Activated CD8-positive, alpha-beta T cell treated with anti-CD3 and anti-CD28 coated beads, Interleukin-2, amount 10 ng/mL, durations not matched to agents 7 days and 5 days (primary cell): ENCODE results near the gene PIGW. TPM values are rescaled to one million over a fixed set of nuclear protein-coding genes. Genes with fewer than 3 reads are reported as not detected.

ENCODE experiments used
- ATAC-seq: fragments of 150-1000 bp; cut with Tn5 transposase; one replicate; pipeline ENCODE4 v1.10.0; 2021; ENCODE audit warnings: moderate library complexity
- CTCF ChIA-PET: fragments of 350-600 bp; sonication (Branson Sonifier 250); formaldehyde crosslinking; loops from one replicate; lab custom pipeline; 2021; ENCODE audit warnings: antibody characterized with exemption; lab: Charles Lee
- POLR2A ChIA-PET: fragments of 350-600 bp; sonication (Branson Sonifier 250); formaldehyde crosslinking; loops from one replicate; lab custom pipeline; 2021; ENCODE audit warnings: antibody characterized with exemption; lab: Charles Lee
- DNase-seq: peaks from one replicate; pipeline ENCODE4 v3.0.0-alpha.2; 2020
- H3K27ac Mint-ChIP-seq: one replicate; pipeline ENCODE4 v1.8.0; 2021; ENCODE audit warnings: mild to moderate bottlenecking, mixed read lengths
- H3K27me3 Mint-ChIP-seq: one replicate; pipeline ENCODE4 v1.8.0; 2021; ENCODE audit warnings: low read depth, mixed read lengths
- H3K36me3 Mint-ChIP-seq: one replicate; pipeline ENCODE4 v1.8.0; 2021; ENCODE audit warnings: low read depth, mixed read lengths
- H3K4me1 Mint-ChIP-seq: one replicate; pipeline ENCODE4 v1.8.0; 2021; ENCODE audit warnings: low read depth, mixed read lengths
- H3K4me3 Mint-ChIP-seq: one replicate; pipeline ENCODE4 v1.8.0; 2021; ENCODE audit warnings: mild to moderate bottlenecking, mixed read lengths
- H3K9me3 Mint-ChIP-seq: one replicate; pipeline ENCODE4 v1.8.0; 2022; ENCODE audit warnings: mixed read lengths; ENCODE audit not compliant: insufficient read depth
- total RNA-seq, 2 experiments: library from RNA; stranded (reverse); gene quantifications; one replicate each; pipeline ENCODE4 v1.2.3, GENCODE V29; 2021

Gene PIGW
- 10 to 100 TPM in 1 of 2 experiments, 1 to 10 TPM in 1; 8.0 to 11.7 TPM for total RNA-seq

GRCh38 chr17:36534840-36535668, at the start of gene PIGW, which contains the start of gene MYO19:
TSS of gene PIGW (plus strand) at chr17:36534987. CDS start at chr17:36537102, 2,115 bp downstream.
TSS of gene MYO19 (minus strand) at chr17:36534868. CDS start at chr17:36532538, 2,330 bp downstream.
- Mint-ChIP-seq H3K36me3 (peaks cover 50% of the 10 kb centered on the region), H3K9me3 (no peaks in the 10 kb centered on the region), H3K4me1 (peaks cover 47% of the 10 kb centered on the region), H3K4me3 (peak within 1 kb of the TSS; percentile 98), H3K27me3 (no peaks in the 10 kb centered on the region), H3K27ac (peak within 1 kb of the TSS; percentile 99)
- POLR2A ChIA-PET = interaction anchor here (0.5 to 4.2 kb wide), 9 partner anchors 10 to 1816 kb away, joined by 3 to 84 read pairs (median 5); partner anchors contain the start of genes GGNBP2, MRM1, SOCS7 and ZNHIT3
- DNase-seq (peak; percentile 89), ATAC-seq (peak; percentile 85)
- CTCF ChIA-PET = interaction anchor here (1.0 to 3.2 kb wide), 10 partner anchors 10 to 188 kb away, joined by 3 to 35 read pairs (median 5); partner anchors contain the start of gene GGNBP2

- peaks cover 13% of the 10 kb centered on the region for H3K36me3 Mint-ChIP-seq
- CTCF ChIA-PET = interaction anchor here (0.8 kb wide), 1 partner anchor 293 kb away, joined by 3 read pairs; no protein-coding TSS in a partner anchor
- DNase-seq = no peak
- peaks cover 13% of the 10 kb centered on the region for H3K27me3 Mint-ChIP-seq
- peak overlapping the region; percentile 30 for H3K27ac Mint-ChIP-seq
- H3K4me1 Mint-ChIP-seq = peaks cover 42% of the 10 kb centered on the region
- H3K4me3 Mint-ChIP-seq = peak overlapping the region; percentile 28
- H3K9me3 Mint-ChIP-seq = no peaks in the 10 kb centered on the region
- POLR2A ChIA-PET = interaction anchor here (1.9 kb wide), 1 partner anchor 50 kb away, joined by 13 read pairs; the partner anchor contains the start of genes MYO19 and PIGW
- ATAC-seq = no peak
Observed at GRCh38 chr17:36485027-36485426, 49.8 kb upstream of the PIGW start.

GRCh38 chr17:36485805-36486203, 49.0 kb upstream of the PIGW start:
- H3K4me1 Mint-ChIP-seq = peaks cover 46% of the 10 kb centered on the region
- no peak for DNase-seq

GRCh38 chr17:36486204-36487194, 48.3 kb upstream of the PIGW start, which contains the start of gene ZNHIT3:
TSS of gene ZNHIT3 (plus strand) at chr17:36486681. CDS start at chr17:36486700, 19 bp downstream.
- ChIA-PET CTCF (interaction anchor here (0.8 kb wide), 1 partner anchor 10 kb away, joined by 3 read pairs; no protein-coding TSS in a partner anchor), POLR2A (interaction anchor here (0.6 to 1.9 kb wide), 4 partner anchors 48 to 605 kb away, joined by 3 to 13 read pairs (median 4); partner anchors contain the start of genes GGNBP2, MYO19 and PIGW)
- DNase-seq = peak; percentile 95
- Mint-ChIP-seq H3K4me1 (peaks cover 48% of the 10 kb centered on the region), H3K36me3 (peaks cover 20% of the 10 kb centered on the region), H3K27ac (peak within 1 kb of the TSS; percentile 99), H3K4me3 (peak within 1 kb of the TSS; percentile 99), H3K27me3 (peaks cover 10% of the 10 kb centered on the region), H3K9me3 (no peaks in the 10 kb centered on the region)
- ATAC-seq = peak; percentile 95

More at GRCh38 chr17:36485805-36486203, 49.0 kb upstream of the PIGW start:
- peaks cover 10% of the 10 kb centered on the region for H3K27me3 Mint-ChIP-seq
- peaks cover 16% of the 10 kb centered on the region for H3K36me3 Mint-ChIP-seq
- H3K9me3 Mint-ChIP-seq = no peaks in the 10 kb centered on the region
- peak overlapping the region; percentile 99 for H3K4me3 Mint-ChIP-seq
- H3K27ac Mint-ChIP-seq = peak overlapping the region; percentile 99
- ChIA-PET POLR2A (interaction anchor here (0.6 to 1.9 kb wide), 4 partner anchors 49 to 605 kb away, joined by 3 to 13 read pairs (median 4); partner anchors contain the start of genes GGNBP2, MYO19 and PIGW), CTCF (interaction anchor here (0.8 kb wide), 2 partner anchors 10 to 293 kb away, joined by 3 read pairs; no protein-coding TSS in a partner anchor)
- no peak for ATAC-seq

GRCh38 chr17:36493956-36494355, 40.8 kb upstream of the PIGW start:
- peaks cover 14% of the 10 kb centered on the region for H3K4me1 Mint-ChIP-seq
- ChIA-PET POLR2A (no interaction called here), CTCF (interaction anchor here (2.0 kb wide), 1 partner anchor 40 kb away, joined by 6 read pairs; the partner anchor contains the start of genes MYO19 and PIGW)
- H3K9me3 Mint-ChIP-seq = no peaks in the 10 kb centered on the region
- no peak for DNase-seq
- H3K27ac Mint-ChIP-seq = no peak overlapping the region
- no peak overlapping the region for H3K4me3 Mint-ChIP-seq
- no peak for ATAC-seq
- H3K27me3 Mint-ChIP-seq = no peaks in the 10 kb centered on the region
- H3K36me3 Mint-ChIP-seq = peaks cover 61% of the 10 kb centered on the region

GRCh38 chr17:36494674-36495073, 40.1 kb upstream of the PIGW start:
- ATAC-seq (no peak), DNase-seq (no peak)
- Mint-ChIP-seq H3K9me3 (no peaks in the 10 kb centered on the region), H3K36me3 (peaks cover 58% of the 10 kb centered on the region), H3K4me3 (no peak overlapping the region), H3K27me3 (no peaks in the 10 kb centered on the region), H3K4me1 (peaks cover 10% of the 10 kb centered on the region), H3K27ac (no peak overlapping the region)
- POLR2A ChIA-PET = no interaction called here
- CTCF ChIA-PET = interaction anchor here (1.3 to 2.0 kb wide), 2 partner anchors 11 to 39 kb away, joined by 6 to 10 read pairs; partner anchors contain the start of genes MYO19 and PIGW

- ATAC-seq = no peak
- ChIA-PET CTCF (interaction anchor here (1.3 to 2.0 kb wide), 2 partner anchors 12 to 39 kb away, joined by 6 to 10 read pairs; partner anchors contain the start of genes MYO19 and PIGW), POLR2A (interaction anchor here (0.9 kb wide), 1 partner anchor 13 kb away, joined by 3 read pairs; no protein-coding TSS in a partner anchor)
- Mint-ChIP-seq H3K27me3 (no peaks in the 10 kb centered on the region), H3K27ac (no peak overlapping the region), H3K9me3 (no peaks in the 10 kb centered on the region), H3K36me3 (peaks cover 55% of the 10 kb centered on the region), H3K4me3 (no peak overlapping the region), H3K4me1 (peaks cover 7% of the 10 kb centered on the region)
- DNase-seq = no peak
Observed at GRCh38 chr17:36495076-36495578, 39.7 kb upstream of the PIGW start.

- H3K36me3 Mint-ChIP-seq = peaks cover 56% of the 10 kb centered on the region
Observed at GRCh38 chr17:36496018-36496789, 38.6 kb upstream of the PIGW start.

GRCh38 chr17:36498155-36498554, 36.6 kb upstream of the PIGW start:
- ChIA-PET CTCF (no interaction called here), POLR2A (no interaction called here)
- no peak overlapping the region for H3K27ac Mint-ChIP-seq
- ATAC-seq (no peak), DNase-seq (no peak)
- no peak overlapping the region for H3K4me3 Mint-ChIP-seq
- H3K27me3 Mint-ChIP-seq = no peaks in the 10 kb centered on the region
- H3K4me1 Mint-ChIP-seq = no peaks in the 10 kb centered on the region
- peaks cover 52% of the 10 kb centered on the region for H3K36me3 Mint-ChIP-seq
- no peaks in the 10 kb centered on the region for H3K9me3 Mint-ChIP-seq

More at GRCh38 chr17:36496018-36496789, 38.6 kb upstream of the PIGW start:
- Mint-ChIP-seq H3K27ac (no peak overlapping the region), H3K9me3 (no peaks in the 10 kb centered on the region), H3K4me1 (peaks cover 4% of the 10 kb centered on the region), H3K27me3 (no peaks in the 10 kb centered on the region), H3K4me3 (no peak overlapping the region)
- POLR2A ChIA-PET = interaction anchor here (0.6 to 0.9 kb wide), 2 partner anchors 12 to 1112 kb away, joined by 3 read pairs; no protein-coding TSS in a partner anchor
- CTCF ChIA-PET = no interaction called here
- ATAC-seq = no peak
- no peak for DNase-seq
